Posterior cingulate gyrus (tissue), 11 donors: ENCODE results near the gene SOX4.

ENCODE experiments used
- DNase-seq, 10 donors: peaks; one replicate each; pipeline versions ENCODE4 v3.0.0 to v3.0.0-alpha.2; 2020 to 2021; ENCODE audit warnings: mixed read lengths in 3 of 10
- intact Hi-C: fragments of 100-400 bp; cut with DNase I; formaldehyde crosslinking; loops from one replicate; pipeline ENCODE4 v1.15.1; 2023

SOX4 gene

DNA sequence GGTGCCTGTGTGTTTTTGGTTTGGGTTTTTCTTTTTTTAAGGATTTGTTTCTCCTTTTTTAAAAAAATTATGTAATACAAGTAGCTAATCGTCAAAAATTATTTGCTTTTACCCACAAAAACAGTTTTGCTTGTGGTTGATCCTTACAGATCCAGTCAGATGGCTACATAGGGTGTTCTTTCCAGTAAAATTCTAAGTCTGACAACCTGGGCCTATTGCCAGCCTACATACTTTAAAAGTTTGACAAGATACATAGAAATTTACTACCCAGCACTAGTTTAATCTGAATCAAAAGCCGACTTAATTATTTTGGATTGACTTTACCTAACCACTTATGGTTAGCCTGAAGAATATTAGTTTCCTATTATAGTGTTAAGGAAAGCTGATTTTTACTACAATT is 2.1 kb upstream of the SOX4 start:
- intact Hi-C loops, result loop anchor here (10.0 kb wide), 1 partner anchor 1853 kb away; no protein-coding TSS in a partner anchor
- no peak for DNase-seq

DNA sequence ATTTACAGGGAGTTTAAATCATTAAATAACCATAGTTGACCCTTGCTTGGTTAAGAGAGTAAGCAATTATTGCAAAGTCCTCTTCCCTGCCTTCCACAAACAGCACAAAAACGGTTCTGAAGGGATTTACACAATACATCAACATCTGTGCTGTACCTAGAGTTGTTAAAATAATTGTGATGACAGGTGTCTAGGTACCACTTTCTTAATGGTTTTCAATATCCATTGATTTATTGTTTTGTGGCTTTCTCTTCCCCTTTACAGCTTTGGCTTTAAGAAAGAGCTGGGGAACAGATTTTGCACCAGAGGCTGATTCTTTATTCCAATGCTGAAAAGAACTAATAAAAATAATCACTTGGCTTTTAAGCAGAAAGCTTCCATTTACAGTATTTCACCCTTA is 598 bp upstream of the SOX4 start:
- no peak for DNase-seq
- intact Hi-C loops, result loop anchor here (10.0 kb wide), 1 partner anchor 1852 kb away; no protein-coding TSS in a partner anchor

DNA sequence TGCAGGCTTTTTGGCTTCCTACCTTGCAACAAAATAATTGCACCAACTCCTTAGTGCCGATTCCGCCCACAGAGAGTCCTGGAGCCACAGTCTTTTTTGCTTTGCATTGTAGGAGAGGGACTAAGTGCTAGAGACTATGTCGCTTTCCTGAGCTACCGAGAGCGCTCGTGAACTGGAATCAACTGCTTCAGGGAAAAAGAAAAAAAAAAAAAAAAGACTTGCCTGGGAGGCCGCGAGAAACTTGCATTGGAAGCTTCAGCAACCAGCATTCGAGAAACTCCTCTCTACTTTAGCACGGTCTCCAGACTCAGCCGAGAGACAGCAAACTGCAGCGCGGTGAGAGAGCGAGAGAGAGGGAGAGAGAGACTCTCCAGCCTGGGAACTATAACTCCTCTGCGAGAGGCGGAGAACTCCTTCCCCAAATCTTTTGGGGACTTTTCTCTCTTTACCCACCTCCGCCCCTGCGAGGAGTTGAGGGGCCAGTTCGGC is 420 bp downstream of the SOX4 start:
- intact Hi-C loops, result loop anchor here (10.0 kb wide), 1 partner anchor 1851 kb away; no protein-coding TSS in a partner anchor
- DNase-seq, result peak in 4 of 10 donors; percentile 16 to 29 (median 24)

DNA sequence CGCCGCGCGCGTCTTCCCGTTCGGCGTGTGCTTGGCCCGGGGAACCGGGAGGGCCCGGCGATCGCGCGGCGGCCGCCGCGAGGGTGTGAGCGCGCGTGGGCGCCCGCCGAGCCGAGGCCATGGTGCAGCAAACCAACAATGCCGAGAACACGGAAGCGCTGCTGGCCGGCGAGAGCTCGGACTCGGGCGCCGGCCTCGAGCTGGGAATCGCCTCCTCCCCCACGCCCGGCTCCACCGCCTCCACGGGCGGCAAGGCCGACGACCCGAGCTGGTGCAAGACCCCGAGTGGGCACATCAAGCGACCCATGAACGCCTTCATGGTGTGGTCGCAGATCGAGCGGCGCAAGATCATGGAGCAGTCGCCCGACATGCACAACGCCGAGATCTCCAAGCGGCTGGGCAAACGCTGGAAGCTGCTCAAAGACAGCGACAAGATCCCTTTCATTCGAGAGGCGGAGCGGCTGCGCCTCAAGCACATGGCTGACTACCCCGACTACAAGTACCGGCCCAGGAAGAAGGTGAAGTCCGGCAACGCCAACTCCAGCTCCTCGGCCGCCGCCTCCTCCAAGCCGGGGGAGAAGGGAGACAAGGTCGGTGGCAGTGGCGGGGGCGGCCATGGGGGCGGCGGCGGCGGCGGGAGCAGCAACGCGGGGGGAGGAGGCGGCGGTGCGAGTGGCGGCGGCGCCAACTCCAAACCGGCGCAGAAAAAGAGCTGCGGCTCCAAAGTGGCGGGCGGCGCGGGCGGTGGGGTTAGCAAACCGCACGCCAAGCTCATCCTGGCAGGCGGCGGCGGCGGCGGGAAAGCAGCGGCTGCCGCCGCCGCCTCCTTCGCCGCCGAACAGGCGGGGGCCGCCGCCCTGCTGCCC is 1.1 kb downstream of the SOX4 start:
- intact Hi-C loops, result loop anchor here (5.0 to 10.0 kb wide), 2 partner anchors 1143 to 1850 kb away; no protein-coding TSS in a partner anchor
- DNase-seq, result peak in 9 of 10 donors; percentile 49 to 94 (median 66)

DNA sequence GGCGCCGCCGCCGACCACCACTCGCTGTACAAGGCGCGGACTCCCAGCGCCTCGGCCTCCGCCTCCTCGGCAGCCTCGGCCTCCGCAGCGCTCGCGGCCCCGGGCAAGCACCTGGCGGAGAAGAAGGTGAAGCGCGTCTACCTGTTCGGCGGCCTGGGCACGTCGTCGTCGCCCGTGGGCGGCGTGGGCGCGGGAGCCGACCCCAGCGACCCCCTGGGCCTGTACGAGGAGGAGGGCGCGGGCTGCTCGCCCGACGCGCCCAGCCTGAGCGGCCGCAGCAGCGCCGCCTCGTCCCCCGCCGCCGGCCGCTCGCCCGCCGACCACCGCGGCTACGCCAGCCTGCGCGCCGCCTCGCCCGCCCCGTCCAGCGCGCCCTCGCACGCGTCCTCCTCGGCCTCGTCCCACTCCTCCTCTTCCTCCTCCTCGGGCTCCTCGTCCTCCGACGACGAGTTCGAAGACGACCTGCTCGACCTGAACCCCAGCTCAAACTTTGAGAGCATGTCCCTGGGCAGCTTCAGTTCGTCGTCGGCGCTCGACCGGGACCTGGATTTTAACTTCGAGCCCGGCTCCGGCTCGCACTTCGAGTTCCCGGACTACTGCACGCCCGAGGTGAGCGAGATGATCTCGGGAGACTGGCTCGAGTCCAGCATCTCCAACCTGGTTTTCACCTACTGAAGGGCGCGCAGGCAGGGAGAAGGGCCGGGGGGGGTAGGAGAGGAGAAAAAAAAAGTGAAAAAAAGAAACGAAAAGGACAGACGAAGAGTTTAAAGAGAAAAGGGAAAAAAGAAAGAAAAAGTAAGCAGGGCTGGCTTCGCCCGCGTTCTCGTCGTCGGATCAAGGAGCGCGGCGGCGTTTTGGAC is 2.0 kb downstream of the SOX4 start:
- intact Hi-C loops, result loop anchor here (2.0 to 10.0 kb wide), 3 partner anchors 551 to 1849 kb away; no protein-coding TSS in a partner anchor
- DNase-seq, result peak in 2 of 10 donors; percentile 9 to 70

DNA sequence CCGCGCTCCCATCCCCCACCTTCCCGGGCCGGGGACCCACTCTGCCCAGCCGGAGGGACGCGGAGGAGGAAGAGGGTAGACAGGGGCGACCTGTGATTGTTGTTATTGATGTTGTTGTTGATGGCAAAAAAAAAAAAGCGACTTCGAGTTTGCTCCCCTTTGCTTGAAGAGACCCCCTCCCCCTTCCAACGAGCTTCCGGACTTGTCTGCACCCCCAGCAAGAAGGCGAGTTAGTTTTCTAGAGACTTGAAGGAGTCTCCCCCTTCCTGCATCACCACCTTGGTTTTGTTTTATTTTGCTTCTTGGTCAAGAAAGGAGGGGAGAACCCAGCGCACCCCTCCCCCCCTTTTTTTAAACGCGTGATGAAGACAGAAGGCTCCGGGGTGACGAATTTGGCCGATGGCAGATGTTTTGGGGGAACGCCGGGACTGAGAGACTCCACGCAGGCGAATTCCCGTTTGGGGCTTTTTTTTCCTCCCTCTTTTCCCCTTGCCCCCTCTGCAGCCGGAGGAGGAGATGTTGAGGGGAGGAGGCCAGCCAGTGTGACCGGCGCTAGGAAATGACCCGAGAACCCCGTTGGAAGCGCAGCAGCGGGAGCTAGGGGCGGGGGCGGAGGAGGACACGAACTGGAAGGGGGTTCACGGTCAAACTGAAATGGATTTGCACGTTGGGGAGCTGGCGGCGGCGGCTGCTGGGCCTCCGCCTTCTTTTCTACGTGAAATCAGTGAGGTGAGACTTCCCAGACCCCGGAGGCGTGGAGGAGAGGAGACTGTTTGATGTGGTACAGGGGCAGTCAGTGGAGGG is 2.8 kb downstream of the SOX4 start:
- peak in 3 of 10 donors; percentile 13 to 74 (median 31) for DNase-seq
- intact Hi-C loops, result loop anchor here (2.0 to 10.0 kb wide), 3 partner anchors 550 to 1848 kb away; no protein-coding TSS in a partner anchor

DNA sequence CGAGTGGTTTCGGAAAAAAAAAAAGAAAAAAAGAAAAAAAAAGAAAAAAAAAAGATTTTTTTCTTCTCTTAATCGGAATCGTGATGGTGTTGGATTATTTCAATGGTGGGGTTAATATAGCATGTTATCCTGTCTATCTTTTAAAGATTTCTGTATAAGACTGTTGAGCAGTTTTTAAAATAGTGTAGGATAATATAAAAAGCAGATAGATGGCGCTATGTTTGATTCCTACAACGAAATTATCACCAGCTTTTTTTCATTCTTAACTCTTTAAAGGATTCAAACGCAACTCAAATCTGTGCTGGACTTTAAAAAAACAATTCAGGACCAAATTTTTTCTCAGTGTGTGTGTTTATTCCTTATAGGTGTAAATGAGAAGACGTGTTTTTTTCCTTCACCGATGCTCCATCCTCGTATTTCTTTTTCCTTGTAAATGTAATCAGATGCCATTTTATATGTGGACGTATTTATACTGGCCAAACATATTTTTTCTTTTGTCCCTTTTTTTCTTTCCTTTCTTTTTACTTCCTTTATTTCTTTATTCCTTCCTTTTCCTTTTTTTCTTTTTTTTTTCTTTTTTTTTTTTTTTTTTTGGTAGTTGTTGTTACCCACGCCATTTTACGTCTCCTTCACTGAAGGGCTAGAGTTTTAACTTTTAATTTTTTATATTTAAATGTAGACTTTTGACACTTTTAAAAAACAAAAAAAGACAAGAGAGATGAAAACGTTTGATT is 3.6 kb downstream of the SOX4 start:
- intact Hi-C loops, result loop anchor here (2.0 to 10.0 kb wide), 3 partner anchors 550 to 1848 kb away; no protein-coding TSS in a partner anchor
- DNase-seq, result no peak

DNA sequence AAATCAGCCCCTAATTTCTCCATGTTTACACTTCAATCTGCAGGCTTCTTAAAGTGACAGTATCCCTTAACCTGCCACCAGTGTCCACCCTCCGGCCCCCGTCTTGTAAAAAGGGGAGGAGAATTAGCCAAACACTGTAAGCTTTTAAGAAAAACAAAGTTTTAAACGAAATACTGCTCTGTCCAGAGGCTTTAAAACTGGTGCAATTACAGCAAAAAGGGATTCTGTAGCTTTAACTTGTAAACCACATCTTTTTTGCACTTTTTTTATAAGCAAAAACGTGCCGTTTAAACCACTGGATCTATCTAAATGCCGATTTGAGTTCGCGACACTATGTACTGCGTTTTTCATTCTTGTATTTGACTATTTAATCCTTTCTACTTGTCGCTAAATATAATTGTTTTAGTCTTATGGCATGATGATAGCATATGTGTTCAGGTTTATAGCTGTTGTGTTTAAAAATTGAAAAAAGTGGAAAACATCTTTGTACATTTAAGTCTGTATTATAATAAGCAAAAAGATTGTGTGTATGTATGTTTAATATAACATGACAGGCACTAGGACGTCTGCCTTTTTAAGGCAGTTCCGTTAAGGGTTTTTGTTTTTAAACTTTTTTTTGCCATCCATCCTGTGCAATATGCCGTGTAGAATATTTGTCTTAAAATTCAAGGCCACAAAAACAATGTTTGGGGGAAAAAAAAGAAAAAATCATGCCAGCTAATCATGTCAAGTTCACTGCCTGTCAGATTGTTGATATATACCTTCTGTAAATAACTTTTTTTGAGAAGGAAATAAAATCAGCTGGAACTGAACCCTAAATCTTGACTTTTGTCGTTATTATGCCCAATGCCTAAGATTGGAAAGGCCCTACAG is 4.5 kb downstream of the SOX4 start:
- DNase-seq, result no peak
- intact Hi-C loops, result loop anchor here (2.0 to 10.0 kb wide), 3 partner anchors 549 to 1847 kb away; no protein-coding TSS in a partner anchor

DNA sequence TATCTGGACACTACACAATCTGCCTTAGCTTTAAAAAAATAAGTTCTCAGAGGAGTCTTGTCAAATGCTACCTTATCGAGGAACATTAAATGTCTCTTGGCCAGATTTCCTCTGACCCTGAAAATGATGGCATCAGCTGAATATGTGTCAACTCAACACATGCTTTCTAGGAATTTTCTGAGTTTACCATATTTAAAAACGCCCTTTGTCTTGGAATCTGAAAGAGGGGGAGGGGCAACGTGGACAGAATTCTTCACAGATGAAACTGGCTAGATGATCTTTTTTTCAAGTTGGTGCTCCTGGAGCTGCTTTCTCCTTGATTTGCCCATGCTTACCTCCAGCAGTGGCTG is 5.1 kb downstream of the SOX4 start:
- DNase-seq, result no peak
- intact Hi-C loops, result loop anchor here (5.0 to 10.0 kb wide), 2 partner anchors 1139 to 1846 kb away; no protein-coding TSS in a partner anchor

DNA sequence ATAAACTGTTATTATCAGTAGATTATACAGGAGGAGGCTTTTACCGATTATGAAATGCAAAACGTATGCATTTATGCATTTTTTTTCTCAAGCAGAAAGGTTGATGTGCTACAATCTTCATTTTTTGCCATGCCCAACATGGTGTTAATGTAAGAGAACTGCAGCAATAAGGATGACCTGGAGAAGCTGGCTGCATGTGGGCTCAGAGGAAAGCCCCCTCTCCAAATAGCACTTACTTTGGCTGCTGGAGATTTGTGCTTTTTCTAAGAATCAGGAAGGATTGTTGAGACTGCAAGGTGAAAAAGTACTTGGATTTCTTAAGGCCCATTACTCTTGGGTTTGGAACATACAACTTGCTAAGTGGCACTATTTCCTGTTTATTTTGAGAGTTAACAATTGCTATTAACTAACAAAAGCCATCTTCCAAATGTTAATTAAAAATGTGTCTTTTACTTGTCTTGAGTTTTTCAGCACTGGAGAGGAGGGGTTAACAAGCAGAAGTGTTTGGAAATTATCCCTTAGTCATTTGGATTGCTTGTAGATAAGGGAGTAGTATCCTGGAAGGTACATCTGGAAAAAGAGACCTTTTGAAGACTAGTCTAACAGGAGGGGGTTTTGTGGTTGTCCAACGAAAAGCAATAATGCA is 5.6 kb downstream of the SOX4 start:
- intact Hi-C loops, result loop anchor here (5.0 to 10.0 kb wide), 2 partner anchors 1138 to 1846 kb away; no protein-coding TSS in a partner anchor
- DNase-seq, result no peak

DNA sequence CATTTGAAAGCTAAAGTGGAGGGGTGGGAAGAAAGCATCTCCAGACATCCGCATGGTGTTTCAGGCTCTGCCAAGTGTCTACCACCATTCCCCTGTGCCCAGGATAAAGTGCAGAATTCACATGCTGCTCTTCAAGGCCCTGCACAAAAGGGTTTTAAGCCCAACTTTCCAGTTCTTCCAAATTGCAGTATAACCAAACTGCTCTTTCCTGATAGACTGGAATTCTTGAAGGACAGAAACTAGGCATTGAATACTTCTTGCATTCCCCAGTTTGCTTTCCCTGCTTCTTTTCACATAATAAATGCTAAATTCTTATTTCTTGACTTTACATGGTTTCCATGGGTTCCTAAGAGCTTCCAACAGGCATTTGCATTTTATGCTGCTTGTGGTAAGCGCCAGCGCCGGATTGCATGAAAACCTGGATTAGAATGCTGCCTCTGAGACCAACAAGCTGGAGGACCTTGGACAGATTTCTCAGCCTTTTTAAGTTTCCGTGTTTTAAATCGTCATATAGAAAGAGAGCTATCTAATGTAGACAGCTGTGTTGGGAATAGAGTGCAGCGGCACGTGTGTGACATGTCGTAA is 7.9 kb downstream of the SOX4 start:
- intact Hi-C loops, result no loop called here
- no peak for DNase-seq

DNA sequence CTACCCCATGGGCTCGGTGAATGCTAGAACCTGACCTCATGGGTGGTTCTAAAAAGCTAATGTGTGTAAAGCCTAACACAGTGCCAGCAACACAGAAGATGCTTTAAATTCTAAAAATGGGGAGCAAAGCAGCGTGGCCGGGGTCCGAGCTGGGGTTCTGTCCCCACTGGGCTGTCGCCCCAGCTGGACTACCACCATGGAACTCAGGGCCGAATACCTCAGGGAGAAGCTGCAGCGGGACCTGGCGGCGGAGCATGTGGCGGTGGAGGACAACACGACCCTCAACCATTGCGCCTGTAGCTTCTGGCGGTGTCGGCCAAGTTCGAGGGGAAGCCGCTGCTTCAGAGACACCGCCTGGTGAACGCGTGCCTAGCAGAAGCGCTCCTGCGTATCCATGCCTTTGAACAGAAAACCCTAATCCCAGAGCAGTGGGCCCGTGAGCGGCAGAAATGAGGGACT is 8.4 kb downstream of the SOX4 start:
- intact Hi-C loops, result no loop called here

DNA sequence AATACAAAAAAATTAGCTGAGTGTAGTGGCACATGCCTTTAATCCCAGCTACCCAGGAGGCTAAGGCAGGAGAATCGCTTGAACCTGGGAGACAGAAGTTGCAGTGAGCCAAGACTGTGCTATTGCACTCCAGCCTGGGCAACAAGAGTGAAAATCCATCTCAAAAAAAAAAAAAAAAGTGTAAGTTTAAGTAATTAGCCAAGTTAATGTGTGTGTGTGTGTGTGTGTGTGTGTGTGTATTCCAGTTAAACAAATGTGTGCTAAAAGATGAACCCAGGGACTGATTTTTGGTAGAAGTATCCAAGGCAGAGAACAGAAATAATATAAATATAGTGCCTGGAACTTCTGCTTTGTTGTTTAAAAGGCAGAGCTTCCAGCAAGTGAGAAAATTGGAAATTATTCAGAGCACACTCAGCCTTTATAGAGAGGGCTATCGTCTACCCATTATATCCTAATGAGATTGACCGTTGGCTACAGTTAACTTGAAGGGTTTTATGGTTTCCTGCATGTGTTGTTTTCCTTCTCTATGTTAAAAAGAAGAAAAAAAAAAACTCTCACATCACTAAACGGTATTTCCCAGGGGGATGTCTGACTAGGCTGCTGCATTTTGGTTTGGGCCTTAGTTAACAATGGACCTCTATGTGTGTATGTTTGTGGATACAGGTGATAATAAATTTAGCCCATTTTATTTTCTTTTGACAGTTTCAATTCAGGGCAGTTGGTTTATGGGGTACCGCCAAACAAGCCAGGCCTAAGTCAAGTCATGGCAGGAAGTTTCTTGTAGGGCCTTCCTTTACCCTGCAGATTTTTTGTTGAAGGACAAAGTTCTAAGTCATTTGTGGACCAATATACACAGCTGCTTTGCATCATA is 9.8 kb downstream of the SOX4 start:
- intact Hi-C loops, result no loop called here

More for the DNA sequence above, 8.4 kb downstream of the SOX4 start:
- peak in 1 of 10 donors; percentile 63 for DNase-seq

DNA sequence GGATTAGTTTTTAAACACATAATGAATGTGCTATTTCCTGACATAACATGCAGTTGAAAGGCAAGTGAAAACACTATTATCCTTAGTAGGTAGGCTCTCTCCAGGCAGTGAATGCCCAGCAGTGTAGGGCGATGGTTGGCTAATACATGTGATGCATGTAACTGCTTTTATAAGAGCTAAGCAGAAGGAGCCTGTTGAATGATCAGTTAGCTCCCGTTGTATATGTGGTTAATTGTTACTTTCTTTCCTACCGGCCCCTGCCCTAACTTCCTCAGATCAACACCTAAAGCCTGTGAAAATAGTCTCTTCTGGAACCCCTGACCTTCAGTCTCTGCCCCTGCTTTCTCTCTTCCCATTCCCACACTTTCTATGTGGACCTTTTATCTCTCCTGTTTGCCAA is 10.5 kb downstream of the SOX4 start:
- intact Hi-C loops, result no loop called here

More for the DNA sequence above, 9.8 kb downstream of the SOX4 start:
- DNase-seq, result no peak

DNA sequence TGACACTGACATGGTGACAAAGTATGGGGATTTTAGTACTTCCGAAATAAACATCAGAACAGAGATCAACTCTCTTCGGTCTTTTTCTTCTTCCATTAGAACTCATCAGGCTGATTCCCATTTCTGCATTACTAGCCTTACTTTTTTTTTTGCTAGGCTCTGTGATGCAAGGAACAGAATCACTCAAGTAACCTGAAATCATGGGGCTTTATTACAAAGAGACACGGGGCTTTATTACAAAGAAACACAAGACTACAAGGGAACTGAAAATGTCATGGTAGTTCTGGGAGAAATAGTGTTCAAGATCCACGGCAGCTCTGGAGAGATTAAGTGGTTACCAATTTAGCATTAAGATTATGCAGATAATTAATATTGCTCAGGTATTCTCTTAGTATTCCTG is 11.6 kb downstream of the SOX4 start:
- DNase-seq, result no peak
- intact Hi-C loops, result no loop called here

More for the DNA sequence above, 10.5 kb downstream of the SOX4 start:
- no peak for DNase-seq

DNA sequence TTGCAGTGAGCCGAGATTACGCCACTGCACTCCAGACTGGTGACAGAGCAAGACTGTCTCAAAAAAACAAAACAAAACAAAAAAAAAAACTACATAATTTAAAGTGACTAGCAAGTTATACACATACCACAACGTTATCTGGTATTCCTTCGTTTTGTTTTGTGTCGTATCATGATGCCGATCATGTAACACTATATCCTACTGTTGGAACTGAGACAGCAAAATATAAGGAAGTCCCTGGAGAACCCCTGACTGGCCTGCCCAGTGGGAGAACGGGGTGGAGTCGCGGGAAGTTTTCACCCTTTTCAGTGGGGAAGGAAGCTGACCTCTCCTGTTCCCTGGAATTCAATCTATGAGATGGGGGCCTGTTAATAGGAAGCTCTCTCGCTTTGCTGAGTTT is 15.1 kb downstream of the SOX4 start:
- DNase-seq, result no peak
- intact Hi-C loops, result no loop called here
